Measurements from ENCODE around the gene GRAMD2A.

GRAMD2A gene

GRCh38 chr15:72197460-72198355 lies at the start of gene GRAMD2A:
GRAMD2A (minus strand) TSS chr15:72197787.
- DNase-seq: no peak

- DNase-seq: no peak
Measured at GRCh38 chr15:72242775-72243370, 45.3 kb upstream of the GRAMD2A start.

- DNase-seq: no peak
Measured at GRCh38 chr15:72239652-72240051, 42.1 kb upstream of the GRAMD2A start.

GRCh38 chr15:72238586-72238985 lies 41.0 kb upstream of the GRAMD2A start:
- no peak for DNase-seq

- no peak for DNase-seq
Measured at GRCh38 chr15:72237853-72238224, 40.3 kb upstream of the GRAMD2A start.

DNA sequence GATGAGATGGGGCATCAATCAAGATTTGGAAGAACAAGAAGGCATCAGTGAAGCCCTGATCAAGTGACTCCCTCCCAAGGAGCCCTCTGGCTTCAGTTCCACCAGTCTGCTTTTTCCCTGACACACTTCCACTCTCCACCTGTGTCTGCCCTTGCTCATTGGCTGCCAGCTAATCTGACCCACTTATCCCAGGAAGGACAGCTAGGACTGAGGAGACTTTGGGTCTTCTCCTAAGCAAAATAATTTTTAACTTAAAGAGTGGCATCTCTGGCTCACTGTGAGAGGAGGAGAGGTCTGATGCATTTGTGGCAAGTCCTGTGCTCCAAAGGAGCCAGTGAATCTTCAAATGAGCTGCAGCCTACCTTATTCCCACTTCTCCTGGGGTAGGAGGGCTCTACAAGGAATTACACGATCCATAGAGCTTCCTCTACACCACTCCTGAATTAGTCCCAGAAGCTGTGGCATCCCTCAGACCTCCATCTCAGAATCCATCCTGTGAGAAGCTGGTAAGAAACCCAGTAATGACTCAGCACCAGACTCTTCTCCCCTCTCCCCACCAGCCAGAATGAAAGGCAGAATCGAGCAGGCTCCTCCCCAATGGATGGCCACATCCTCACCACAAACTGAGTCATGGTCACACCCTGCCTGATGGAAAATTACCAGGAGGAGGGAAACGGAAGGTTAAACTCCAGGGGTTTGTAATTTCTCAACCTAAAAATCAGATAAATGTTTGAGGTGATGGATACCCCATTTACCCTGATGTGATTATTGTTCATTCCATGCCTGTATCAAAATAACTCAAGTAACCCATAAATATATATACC lies 39.7 kb upstream of the GRAMD2A start:
- no peak for DNase-seq

GRCh38 chr15:72236381-72237003 lies 38.9 kb upstream of the GRAMD2A start:
- no peak for DNase-seq

DNA sequence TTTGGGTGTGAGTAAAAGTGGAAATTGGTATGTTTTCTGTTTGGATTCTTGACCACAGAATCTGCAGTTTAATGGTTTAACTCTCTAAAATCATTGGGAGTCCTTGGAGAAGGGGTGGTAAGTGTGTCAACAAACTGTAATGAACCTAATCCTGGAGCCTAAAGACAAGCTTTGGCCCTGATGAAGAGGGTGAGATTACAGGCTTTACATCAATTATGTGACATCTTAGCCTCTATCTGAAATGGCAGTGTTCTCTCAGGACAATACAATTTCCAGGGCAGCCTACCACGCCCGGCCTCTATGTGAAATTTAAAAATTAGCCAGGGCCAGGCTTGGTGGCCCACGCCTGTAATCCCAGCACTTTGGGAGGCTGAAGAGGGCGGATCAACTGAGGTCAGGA lies 37.7 kb upstream of the GRAMD2A start:
- no peak for DNase-seq

DNA sequence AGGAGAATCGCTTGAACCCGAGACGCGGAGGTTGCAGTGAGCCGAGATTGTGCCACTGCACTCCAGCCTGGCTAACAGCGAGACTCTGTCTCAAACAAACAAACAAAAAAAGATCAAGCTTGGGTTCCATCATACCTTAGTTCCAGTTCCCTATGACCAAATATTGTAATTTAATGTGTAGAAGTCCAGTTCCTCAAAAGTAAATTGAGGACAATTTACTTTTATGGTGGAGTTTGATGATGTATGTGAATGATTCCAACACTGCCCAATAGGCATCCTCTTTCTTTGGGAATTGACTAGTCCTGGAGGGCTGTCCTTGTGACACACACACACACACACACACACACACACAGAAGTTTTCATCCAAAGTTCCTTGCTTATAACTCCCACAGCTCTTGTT lies 36.2 kb upstream of the GRAMD2A start:
- no peak for DNase-seq

DNA sequence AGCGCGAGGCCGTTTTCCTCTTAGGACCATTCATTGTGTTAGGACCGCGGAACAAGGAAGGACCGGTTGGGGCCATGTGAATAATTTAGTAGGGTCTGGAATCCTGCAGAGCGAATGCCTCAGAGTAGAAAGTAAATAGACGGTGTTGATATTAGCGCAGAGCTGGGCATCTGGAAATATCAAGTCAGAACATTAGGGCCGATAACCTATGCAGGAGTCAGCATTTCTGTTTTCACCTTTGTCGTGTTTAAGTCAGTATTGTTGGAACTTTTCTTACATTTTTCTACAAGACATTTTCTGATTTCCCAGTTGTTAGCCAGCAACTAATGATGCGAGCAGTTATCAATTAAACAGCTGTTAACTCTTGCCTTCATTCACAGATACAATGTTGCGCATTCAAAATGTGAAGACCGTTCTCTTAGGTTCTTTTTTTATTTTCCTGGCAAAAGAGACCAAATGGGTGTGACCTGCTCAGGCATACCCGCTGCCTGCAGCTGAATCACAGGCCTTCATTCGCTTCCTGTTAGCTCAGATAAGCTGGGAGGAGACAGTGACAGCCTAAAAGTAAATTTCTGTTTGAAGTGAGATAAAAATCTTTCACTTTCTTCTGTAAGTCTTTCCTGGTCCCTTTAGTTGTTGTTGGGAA lies 34.4 kb upstream of the GRAMD2A start:
- peak in 1 of 2 experiments; percentile 71 for DNase-seq

DNA sequence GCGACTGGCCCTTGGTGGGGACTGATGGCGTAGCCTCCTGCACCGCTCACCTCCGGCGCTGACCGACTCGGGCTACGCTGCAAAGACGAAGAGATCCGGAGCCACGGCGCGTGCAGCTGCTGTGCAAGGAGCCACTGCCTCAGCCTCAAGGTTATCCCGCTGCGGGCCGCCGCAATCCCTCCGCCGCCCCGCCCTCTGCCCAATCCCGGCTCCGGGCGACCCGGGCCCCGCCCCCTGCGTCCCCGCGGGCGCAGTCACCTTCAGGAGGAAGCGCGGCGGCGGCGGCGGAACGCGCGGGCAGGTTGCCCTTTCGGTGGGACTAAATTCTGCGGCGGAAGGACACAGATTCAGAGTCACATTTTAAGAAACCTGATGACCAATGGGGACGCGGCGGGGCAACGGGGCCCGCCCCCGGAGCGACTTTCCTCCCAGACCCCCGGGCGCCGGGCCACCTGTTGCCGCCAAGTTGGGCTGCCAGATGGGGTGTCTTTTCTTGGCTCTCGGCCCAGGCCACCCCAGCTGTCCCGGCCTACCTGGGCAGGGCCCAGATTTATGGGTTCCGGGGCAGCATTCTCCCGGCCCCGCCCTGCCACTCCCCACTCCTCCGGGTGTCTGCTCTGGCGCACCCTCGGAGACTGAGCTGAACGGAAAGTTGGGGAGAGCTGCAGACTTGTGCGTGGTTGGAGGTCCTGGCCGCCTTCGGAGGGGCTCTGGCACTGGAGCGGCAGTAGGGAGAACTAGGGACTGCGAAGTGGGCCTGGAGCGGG lies 33.7 kb upstream of the GRAMD2A start, which contains the start of gene PKM:
Gene PKM, minus strand, starts transcription at position 125 of the 767 bp plus-strand sequence. CDS start 12,093 bp downstream, outside the sequence.
- DNase-seq: peak; percentile 95 to 97

- peak; percentile 29 to 64 for DNase-seq
Measured at GRCh38 chr15:72230197-72231065, 32.8 kb upstream of the GRAMD2A start.

DNA sequence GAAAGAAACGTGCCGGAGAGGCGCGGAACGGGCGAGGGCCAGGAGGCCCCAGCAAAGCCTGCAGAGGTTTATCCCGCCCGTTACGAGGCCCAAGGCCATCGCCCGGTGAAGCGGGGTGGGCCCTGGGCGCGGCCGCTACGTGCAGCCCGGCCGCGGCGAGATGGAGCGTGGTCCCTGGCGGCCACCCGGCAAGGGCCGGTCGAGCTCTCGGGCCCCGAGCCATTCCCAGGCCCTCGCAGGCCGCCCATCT lies 32.3 kb upstream of the GRAMD2A start:
- no peak for DNase-seq

DNA sequence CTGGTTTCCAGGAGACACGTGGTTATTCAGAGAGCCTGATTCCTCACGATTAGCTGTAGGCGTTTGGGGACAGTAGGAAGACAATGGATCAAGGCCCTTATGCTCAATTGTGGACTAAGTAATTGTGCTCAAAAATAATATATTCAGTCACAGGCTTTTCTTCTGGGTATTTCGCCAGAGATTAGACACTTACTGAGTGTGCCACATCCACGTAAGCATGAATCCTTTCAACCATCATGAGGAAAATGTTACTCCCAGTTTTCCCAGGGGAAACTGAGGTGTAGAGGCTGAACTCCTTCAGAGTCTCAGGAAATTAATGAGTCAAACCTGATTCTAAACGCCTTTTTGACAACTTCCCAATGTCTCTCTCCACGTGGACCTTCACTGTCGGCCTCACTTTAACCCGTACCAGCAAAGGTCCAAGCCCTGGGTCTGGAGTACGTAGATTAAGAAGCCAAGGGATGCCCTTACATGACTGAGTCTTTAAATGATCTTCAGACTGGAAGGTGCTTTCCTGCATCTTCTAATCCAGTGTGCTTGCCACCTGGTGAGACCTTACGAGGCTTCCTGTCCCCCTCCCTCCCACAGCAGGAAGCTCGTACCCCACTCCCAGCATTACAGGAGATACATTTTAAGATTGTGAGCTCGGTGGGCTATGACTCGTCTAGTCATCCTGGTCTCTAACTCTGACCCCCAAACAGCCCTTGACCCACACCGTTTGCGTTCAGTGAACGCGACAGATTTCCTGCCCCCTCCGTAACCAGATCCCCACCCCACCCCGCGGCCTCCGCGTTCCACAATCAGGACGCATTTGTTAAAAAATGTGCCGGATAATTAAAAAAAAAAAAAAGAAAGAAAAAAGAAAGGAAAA lies 31.7 kb upstream of the GRAMD2A start:
- no peak for DNase-seq

GRCh38 chr15:72227720-72228119 lies 30.1 kb upstream of the GRAMD2A start:
- no peak for DNase-seq

DNA sequence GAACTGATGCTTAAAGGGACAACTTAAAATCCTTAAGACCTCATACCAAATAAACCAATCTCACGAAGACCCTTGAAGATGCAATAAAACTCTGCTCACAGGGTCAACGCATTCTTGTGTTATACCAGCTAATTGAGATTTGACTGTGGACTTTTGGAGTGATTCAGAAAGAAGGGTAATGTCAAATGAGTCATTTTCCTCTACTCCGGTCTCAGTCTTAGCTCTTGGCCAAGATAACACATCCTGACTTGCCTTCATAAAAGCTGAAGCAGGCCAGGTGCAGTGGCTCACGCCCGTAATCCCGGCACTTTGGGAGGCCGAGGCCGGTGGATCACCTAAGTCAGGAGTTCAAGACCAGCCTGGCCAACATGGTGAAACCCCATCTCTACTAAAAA lies 29.6 kb upstream of the GRAMD2A start:
- DNase-seq: no peak

- no peak for DNase-seq
Measured at GRCh38 chr15:72223278-72223677, 25.7 kb upstream of the GRAMD2A start.

DNA sequence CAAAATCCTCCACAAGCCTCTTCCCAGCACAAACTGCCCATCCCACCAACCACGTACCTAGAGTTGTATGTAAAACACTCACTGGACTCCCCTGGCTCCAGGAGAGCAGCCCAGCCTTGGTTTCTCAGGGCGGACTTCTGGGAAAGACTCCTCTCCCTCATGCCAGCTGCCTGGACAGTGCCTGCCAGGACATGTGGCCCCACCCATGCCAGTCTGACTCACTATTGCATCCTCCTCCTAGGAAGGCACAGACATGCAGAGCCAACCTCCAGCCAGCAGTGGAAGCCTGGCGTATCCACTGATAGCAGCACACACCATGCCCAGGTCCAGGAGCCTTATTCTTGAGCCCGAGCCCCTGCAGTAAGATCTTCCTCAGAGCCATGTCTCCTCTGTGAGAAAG lies 24.8 kb upstream of the GRAMD2A start:
- DNase-seq: no peak

GRCh38 chr15:72220687-72221086 lies 23.1 kb upstream of the GRAMD2A start:
- no peak for DNase-seq

DNA sequence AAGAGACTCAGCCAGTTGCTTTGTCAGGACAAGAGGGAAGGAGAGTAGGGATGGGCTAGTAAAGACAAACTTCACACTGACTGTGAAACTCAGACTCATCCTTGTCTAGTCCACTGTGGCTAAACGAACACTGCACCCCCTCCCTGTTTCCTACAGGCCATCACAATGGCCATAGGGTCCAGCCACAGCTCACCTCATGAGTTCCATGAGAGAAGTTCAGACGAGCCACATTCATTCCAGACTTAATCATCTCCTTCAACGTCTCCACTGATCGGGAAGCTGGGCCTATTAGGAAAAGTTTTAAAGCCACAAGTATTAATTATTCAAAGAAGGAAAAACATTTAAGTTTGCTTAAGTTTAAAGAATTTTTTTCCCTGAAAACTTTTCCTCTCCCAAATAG lies 19.6 kb upstream of the GRAMD2A start:
- no peak for DNase-seq

All from NCI-H187 (cell line).